WI38 (cell line): Measurements from ENCODE around the gene ULK4.

Experiments
- H3K4me3 ChIP-seq: 2 replicates; pipeline ENCODE4 v1.5.1; 2011; ENCODE audit warnings: low read depth, mild to moderate bottlenecking, control low read depth, low read length
- TF ChIP-seq, protein P1 (sequence below): IDR thresholded peaks from 2 replicates; pipeline ENCODE4 v1.5.1; 2012; ENCODE audit warnings: low read depth, mild to moderate bottlenecking, control low read depth, low read length

ULK4 gene

DNA sequence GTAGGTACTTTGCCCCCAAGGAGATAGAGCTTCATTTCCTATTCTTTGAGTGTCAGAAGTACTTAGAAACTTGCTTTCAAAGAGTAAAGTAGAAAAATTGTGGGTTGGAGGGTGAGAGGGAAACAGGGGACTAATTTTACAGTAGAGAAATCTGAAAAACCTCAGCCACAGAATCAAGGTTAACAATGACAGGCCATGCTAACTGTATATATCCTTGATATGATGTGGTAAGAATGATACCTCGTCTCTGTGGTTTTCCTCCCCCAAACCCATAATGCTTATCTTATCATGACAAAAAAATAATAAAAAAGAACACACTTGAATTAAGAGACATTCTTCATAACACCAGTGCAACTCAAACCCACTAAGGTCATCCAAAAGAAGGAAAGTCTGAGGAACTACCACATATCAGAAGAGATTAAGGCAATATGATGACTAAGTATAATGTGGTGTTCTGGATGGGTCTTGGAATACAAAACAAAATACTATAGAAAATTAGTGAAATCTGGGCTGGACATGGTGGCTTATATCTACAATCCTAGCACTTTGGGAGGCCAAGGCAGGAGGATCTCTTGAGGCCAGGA, 360.4 kb downstream of the ULK4 start:
- H3K4me3 ChIP-seq, result no peak overlapping the region
- TF ChIP-seq, protein P1, sequence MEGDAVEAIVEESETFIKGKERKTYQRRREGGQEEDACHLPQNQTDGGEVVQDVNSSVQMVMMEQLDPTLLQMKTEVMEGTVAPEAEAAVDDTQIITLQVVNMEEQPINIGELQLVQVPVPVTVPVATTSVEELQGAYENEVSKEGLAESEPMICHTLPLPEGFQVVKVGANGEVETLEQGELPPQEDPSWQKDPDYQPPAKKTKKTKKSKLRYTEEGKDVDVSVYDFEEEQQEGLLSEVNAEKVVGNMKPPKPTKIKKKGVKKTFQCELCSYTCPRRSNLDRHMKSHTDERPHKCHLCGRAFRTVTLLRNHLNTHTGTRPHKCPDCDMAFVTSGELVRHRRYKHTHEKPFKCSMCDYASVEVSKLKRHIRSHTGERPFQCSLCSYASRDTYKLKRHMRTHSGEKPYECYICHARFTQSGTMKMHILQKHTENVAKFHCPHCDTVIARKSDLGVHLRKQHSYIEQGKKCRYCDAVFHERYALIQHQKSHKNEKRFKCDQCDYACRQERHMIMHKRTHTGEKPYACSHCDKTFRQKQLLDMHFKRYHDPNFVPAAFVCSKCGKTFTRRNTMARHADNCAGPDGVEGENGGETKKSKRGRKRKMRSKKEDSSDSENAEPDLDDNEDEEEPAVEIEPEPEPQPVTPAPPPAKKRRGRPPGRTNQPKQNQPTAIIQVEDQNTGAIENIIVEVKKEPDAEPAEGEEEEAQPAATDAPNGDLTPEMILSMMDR, result no peak

DNA sequence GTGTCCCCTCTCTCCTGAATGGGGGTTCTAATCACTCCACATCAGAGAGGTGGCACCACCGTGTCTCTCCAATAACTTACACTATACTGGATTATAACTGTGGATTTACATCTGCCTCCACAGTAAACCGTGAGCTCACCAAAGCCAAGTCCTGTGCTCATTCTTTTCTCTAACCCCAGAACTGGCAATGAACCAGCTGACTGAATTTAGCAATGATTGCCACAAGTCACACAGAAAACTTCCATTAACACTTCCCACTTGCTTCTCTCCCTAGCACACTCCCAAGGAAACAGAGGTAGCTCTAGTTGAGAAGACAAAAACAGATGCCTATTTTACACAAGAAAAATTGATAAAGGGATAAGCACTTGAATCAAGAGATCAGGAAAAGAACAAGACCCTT, 361.3 kb downstream of the ULK4 start:
- no peak overlapping the region for H3K4me3 ChIP-seq
- TF ChIP-seq, protein P1, result no peak

DNA sequence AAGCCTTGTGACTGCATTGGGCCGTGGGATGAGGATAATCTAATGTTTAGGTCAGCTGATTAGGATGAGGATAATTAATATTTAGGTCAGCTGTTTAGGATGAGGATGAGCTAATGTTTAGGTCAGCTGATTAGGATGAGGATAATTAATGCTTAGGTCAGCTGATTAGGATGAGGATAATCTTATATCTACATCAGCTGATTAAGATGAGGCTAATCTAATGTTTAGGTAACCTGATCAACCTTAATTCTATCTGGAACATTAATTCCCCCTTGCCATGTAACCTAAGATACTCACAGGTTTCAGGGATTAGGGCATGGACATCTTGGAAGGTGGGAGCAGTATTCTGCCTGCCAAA, 362.8 kb downstream of the ULK4 start:
- H3K4me3 ChIP-seq, result no peak overlapping the region
- TF ChIP-seq, protein P1, result no peak

DNA sequence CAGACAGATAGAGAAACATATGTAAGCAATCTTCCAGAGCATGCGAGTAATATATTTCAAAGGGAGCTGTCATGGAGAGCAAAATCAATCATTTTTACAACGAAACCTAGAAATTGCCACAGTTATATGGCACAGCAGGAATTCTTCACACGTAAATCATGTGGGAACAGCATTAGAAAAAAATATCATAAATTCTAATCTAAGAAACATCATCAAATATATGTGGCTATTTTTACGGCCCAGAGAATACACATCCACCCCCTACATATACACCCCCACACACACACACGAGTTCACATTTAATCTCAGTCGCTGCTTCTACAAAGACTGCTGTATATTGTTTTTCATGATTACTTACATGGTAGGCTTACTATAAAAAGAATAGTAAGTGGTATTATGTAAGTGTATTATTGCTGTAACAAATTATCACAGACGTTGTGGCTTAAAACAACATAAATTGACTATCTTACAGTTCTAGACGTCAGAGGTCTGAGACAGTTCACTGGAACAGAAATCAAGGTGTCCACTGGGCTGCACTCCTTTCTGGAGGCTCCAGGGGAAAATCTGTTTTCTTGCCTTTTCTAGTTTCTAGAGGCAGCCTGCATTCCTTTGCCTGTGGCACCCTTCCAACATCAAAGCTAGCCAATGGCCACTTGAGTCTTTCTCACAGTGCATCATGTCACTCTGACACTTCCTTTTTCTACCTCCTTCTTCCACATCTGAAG, 363.3 kb downstream of the ULK4 start:
- H3K4me3 ChIP-seq, result no peak overlapping the region
- TF ChIP-seq, protein P1, result no peak

DNA sequence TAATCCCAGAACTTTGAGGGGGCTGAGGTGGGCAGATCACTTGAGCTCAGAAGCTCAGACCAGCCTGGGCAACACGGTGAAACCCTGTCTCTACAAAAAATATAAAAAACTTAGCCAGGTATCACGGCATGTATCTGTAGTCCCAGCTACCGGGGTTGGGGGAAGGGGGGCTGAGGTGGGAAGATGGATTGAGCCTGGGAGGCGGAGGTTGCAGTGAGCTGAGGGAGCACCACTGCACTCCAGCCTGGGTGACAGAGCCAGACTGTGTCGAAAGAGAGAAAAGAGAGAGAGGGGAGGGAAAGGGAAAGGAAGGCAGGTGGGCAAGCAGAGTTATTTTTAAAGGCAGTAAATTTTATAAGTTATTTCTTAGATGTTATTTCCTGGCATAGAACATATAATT, 368.1 kb downstream of the ULK4 start:
- TF ChIP-seq, protein P1, result no peak

DNA sequence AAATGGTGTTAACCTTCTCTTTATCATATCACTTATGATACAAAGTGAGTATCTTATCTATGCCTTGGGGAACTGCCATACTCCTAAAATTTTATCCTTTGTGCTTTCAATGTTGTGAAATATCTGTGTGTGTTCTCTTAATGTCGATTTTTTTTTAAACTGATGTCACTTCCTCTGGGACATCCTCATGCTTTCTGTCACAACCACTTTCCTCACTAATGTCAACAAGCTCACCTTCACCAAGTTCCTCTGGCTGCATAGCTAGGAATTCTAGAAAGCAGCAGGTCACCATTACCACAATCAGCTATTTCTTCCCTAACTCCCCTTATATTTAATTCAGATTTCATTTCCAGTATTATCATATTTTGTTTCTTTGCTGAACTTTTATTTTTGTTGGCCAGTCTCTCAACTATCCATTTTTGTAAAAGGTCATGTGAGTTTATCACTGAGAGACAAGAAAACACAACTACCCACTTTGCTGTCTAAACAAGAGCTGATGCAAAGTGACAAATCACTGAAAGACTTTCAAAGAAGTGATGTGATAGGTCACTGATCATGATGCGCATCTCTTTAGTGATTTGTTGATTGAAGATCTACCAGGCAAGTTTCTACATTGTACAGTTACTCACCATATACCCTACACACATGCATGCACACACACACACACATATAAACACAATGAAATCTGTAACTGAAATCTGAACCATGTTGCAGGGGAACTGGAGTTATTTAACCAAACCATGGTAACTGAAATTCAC, 369.0 kb downstream of the ULK4 start:
- no peak overlapping the region for H3K4me3 ChIP-seq
- TF ChIP-seq, protein P1, result no peak

More for the DNA sequence above, 368.1 kb downstream of the ULK4 start:
- H3K4me3 ChIP-seq, result no peak overlapping the region

DNA sequence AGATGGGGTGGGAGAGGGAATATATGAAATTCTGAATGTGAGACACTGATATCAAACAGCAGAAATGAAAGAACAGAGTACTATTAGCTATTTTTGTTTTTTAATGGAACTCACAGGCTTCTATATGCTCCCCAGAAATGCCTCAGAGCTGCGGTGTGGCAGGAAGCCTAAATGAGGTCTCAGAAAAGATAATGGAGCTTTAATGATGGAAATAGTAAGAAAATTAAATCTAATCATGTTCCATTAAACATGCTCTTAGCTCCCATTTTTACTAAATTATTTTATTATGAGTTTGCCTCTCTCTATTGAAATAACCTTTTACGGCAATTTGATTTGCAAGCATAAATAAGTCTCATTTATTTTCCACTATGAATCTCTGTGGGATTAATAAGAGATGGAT, 378.9 kb downstream of the ULK4 start:
- TF ChIP-seq, protein P1, result no peak
- no peak overlapping the region for H3K4me3 ChIP-seq
